Measurements from ENCODE around the gene HOXC4.

DNA sequence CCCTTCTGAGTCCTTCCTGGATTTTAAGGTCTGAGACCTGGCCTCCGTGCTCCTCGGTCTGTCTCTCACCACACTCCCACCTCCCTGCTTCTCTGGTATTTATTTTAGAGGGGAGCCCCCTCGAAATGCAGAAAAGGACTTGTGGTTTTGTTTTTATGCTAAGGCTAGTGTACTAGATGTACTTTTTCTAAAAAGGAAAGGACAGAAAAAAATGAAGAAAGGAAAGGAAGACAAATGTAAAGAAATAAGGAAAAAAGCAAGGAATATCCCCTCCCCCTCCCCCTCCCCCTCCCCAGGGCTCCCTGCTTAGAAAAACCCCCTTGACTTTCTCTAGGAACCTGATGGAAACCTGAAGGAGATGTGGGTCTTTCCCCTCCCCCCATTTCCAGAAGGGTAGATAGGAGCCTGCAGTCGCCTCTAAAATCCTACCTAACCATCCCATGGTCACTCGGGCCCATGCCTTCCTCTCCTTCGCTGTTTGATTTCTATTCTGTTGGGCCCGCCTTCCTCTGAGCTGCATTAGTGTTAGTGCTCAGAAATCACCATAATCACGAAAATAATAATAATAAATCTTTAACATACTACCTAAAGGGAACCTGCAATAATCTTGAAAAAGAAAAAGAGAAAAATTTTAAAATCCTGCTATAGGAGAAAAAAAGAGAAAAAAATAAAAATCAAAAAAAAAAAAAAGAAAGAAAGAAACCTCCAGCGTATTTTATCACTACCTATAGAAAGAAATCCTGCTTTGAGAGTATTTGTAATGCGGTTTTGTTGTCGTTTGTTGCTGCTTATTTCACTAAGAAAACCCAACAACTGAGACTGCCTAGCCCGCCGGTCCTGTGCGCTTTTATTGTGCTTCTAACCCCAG is 41.7 kb upstream of the HOXC4 start:
- no peak for TF ChIP-seq EZH2phosphoT487 (IDR thresholded peaks at IDR 0.05; ENCODE audit: insufficient read depth, low read depth)
- TF ChIP-seq EZH2 (IDR thresholded peaks at IDR 0.05; ENCODE audit: insufficient read depth, poor library complexity, severe bottlenecking) = no peak

Measured in GM23248 (cell line).